ENCODE results near the gene F12. TPM values are rescaled to one million over a fixed set of nuclear protein-coding genes. Genes with fewer than 3 reads are reported as not detected.

Gene F12
- total RNA-seq, 2 experiments from 2014 or later: 3.8 TPM; not detected in 1

- Histone ChIP-seq H4K20me1 (ENCODE audit: insufficient read depth, low read length) (no peaks in the 10 kb centered on the region), H2AFZ (ENCODE audit: low read length) (no peak overlapping the region), H3K9me2 (ENCODE audit: insufficient read depth, low read length) (no peaks in the 10 kb centered on the region), H3K4me2 (ENCODE audit: low read length) (no peak overlapping the region), H3K4me1 (ENCODE audit: insufficient read depth, low read length, poor library complexity, severe bottlenecking) (peaks cover 5% of the 10 kb centered on the region), H3K27ac (ENCODE audit: low read depth, low read length, poor library complexity, severe bottlenecking) (no peak overlapping the region), H3K9me3 (ENCODE audit: low read length) (no peaks in the 10 kb centered on the region), H3K79me2 (ENCODE audit: insufficient read depth, low read depth, low read length) (no peaks in the 10 kb centered on the region), H3K4me3 (ENCODE audit: low read depth, low read length, poor library complexity, severe bottlenecking) (no peak overlapping the region), H3K36me3 (ENCODE audit: insufficient read depth, low read length) (no peaks in the 10 kb centered on the region)
- no peak for DNase-seq (ENCODE audit: low spot score)
- intact Hi-C loops (cut with micrococcal nuclease; ENCODE audit: unreplicated experiment): no loop called here
- ChIA-PET CTCF (ENCODE audit: unreplicated experiment) (no interaction called here), POLR2A (interaction anchor here (0.7 to 1.5 kb wide), 4 partner anchors 10 to 95 kb away, joined by 3 to 5 read pairs (median 4); partner anchors contain the start of gene GRK6)
- TF ChIP-seq CTCF (conservative IDR thresholded peaks at IDR 0.05; ENCODE audit: low read length) (no peak), EZH2phosphoT487 (IDR thresholded peaks at IDR 0.05; ENCODE audit: borderline replicate concordance, low read depth, low read length) (no peak)
- BruUV-seq (replicated peaks): no TSS peak
Observed at GRCh38 chr5:177414481-177414880, 5.1 kb upstream of the F12 start.

GRCh38 chr5:177412603-177413233, 3.4 kb upstream of the F12 start:
- no peaks in the 10 kb centered on the region for H3K36me3 ChIP-seq (ENCODE audit: insufficient read depth, low read length)
- intact Hi-C loops (cut with micrococcal nuclease; ENCODE audit: unreplicated experiment): no loop called here
- TF ChIP-seq EZH2phosphoT487 (IDR thresholded peaks at IDR 0.05; ENCODE audit: borderline replicate concordance, low read depth, low read length) (no peak), CTCF (conservative IDR thresholded peaks at IDR 0.05; ENCODE audit: low read length) (no peak)
- ChIA-PET CTCF (ENCODE audit: unreplicated experiment) (no interaction called here), POLR2A (no interaction called here)
- no peak overlapping the region for H2AFZ ChIP-seq (ENCODE audit: low read length)
- H3K4me2 ChIP-seq (ENCODE audit: low read length): no peak overlapping the region; the same call in 1 of the 2 replicates
- no peak for DNase-seq (ENCODE audit: low spot score)
- H3K27ac ChIP-seq (ENCODE audit: low read depth, low read length, poor library complexity, severe bottlenecking): no peak overlapping the region
- peaks cover 5% of the 10 kb centered on the region for H3K4me1 ChIP-seq (ENCODE audit: insufficient read depth, low read length, poor library complexity, severe bottlenecking)
- no peaks in the 10 kb centered on the region for H3K79me2 ChIP-seq (ENCODE audit: insufficient read depth, low read depth, low read length)
- H4K20me1 ChIP-seq (ENCODE audit: insufficient read depth, low read length): no peaks in the 10 kb centered on the region
- no peak overlapping the region for H3K4me3 ChIP-seq (ENCODE audit: low read depth, low read length, poor library complexity, severe bottlenecking)
- no peaks in the 10 kb centered on the region for H3K9me2 ChIP-seq (ENCODE audit: insufficient read depth, low read length)
- H3K9me3 ChIP-seq (ENCODE audit: low read length): no peaks in the 10 kb centered on the region
- BruUV-seq (replicated peaks): no TSS peak

DNA sequence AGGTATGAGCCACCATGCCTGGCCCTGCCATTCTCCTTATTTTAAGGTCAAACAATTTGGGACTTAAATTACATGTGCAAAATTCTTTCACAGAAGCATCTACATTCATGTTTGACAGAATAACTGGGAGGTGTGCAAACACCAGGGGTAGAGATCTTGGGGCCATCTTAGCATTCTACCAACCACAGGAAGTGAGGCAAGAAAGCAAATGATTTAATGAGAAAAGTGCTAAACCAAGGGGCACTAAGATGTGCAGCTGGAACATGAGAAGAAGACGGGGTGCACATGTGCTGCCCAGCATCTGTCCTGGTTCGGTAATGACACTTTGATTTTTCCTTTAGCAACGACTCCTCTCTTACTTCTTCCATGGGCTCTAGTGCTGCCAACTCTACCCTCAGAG, 1.2 kb upstream of the F12 start:
- H3K4me2 ChIP-seq (ENCODE audit: low read length): no peak overlapping the region
- TF ChIP-seq EZH2phosphoT487 (IDR thresholded peaks at IDR 0.05; ENCODE audit: borderline replicate concordance, low read depth, low read length): no peak
- H3K9me3 ChIP-seq (ENCODE audit: low read length): no peaks in the 10 kb centered on the region
- no peak overlapping the region for H3K4me3 ChIP-seq (ENCODE audit: low read depth, low read length, poor library complexity, severe bottlenecking)
- no TSS peak for BruUV-seq (replicated peaks)
- no peak overlapping the region for H2AFZ ChIP-seq (ENCODE audit: low read length)
- H3K4me1 ChIP-seq (ENCODE audit: insufficient read depth, low read length, poor library complexity, severe bottlenecking): peaks cover 5% of the 10 kb centered on the region
- intact Hi-C loops (cut with micrococcal nuclease; ENCODE audit: unreplicated experiment): no loop called here
- no peaks in the 10 kb centered on the region for H3K9me2 ChIP-seq (ENCODE audit: insufficient read depth, low read length)
- H4K20me1 ChIP-seq (ENCODE audit: insufficient read depth, low read length): no peaks in the 10 kb centered on the region
- H3K36me3 ChIP-seq (ENCODE audit: insufficient read depth, low read length): no peaks in the 10 kb centered on the region
- no peak for DNase-seq (ENCODE audit: low spot score)
- ChIA-PET CTCF (ENCODE audit: unreplicated experiment) (no interaction called here), POLR2A (no interaction called here)
- no peak overlapping the region for H3K27ac ChIP-seq (ENCODE audit: low read depth, low read length, poor library complexity, severe bottlenecking)
- H3K79me2 ChIP-seq (ENCODE audit: insufficient read depth, low read depth, low read length): no peaks in the 10 kb centered on the region
